NCI-H524 treated with DMSO at 0.1 percent for 48 hours (cell line): ENCODE data around the gene KIF6.

ENCODE experiments used
- DNase-seq: peaks from one replicate; lab custom pipeline; 2025; lab: John Stamatoyannopoulos, UW

KIF6 gene

GRCh38 chr6:39593646-39594045 lies 131.6 kb downstream of the KIF6 start:
- DNase-seq: no peak

GRCh38 chr6:39590871-39591393 lies 134.3 kb downstream of the KIF6 start:
- no peak for DNase-seq

GRCh38 chr6:39587080-39587479 lies 138.1 kb downstream of the KIF6 start:
- no peak for DNase-seq

- DNase-seq: no peak
These were observed 139.6 kb downstream of the KIF6 start for GRCh38 chr6:39585641-39586040.

GRCh38 chr6:39577446-39578165 lies 147.6 kb downstream of the KIF6 start:
- no peak for DNase-seq

GRCh38 chr6:39576556-39577303 lies 148.5 kb downstream of the KIF6 start:
- DNase-seq: no peak

- no peak for DNase-seq
These were observed 150.2 kb downstream of the KIF6 start for GRCh38 chr6:39574991-39575390.

- no peak for DNase-seq
These were observed 151.7 kb downstream of the KIF6 start for GRCh38 chr6:39573541-39573940.

GRCh38 chr6:39572661-39573340 lies 152.4 kb downstream of the KIF6 start:
- DNase-seq: no peak

- no peak for DNase-seq
These were observed 156.3 kb downstream of the KIF6 start for GRCh38 chr6:39568896-39569295.

- no peak for DNase-seq
These were observed 158.1 kb downstream of the KIF6 start for GRCh38 chr6:39567091-39567490.

GRCh38 chr6:39566456-39566855 lies 158.8 kb downstream of the KIF6 start:
- DNase-seq: no peak

- DNase-seq: no peak
These were observed 159.3 kb downstream of the KIF6 start for GRCh38 chr6:39565956-39566355.

GRCh38 chr6:39563566-39564311 lies 161.5 kb downstream of the KIF6 start:
- DNase-seq: no peak

GRCh38 chr6:39561536-39562266 lies 163.5 kb downstream of the KIF6 start:
- no peak for DNase-seq

GRCh38 chr6:39560915-39561314 lies 164.3 kb downstream of the KIF6 start:
- DNase-seq: no peak

GRCh38 chr6:39558591-39559190 lies 166.5 kb downstream of the KIF6 start:
- DNase-seq: no peak

GRCh38 chr6:39558079-39558478 lies 167.1 kb downstream of the KIF6 start:
- DNase-seq: no peak

GRCh38 chr6:39555136-39555535 lies 170.1 kb downstream of the KIF6 start:
- DNase-seq: no peak

GRCh38 chr6:39553860-39554802 lies 171.1 kb downstream of the KIF6 start:
- DNase-seq: no peak
